Superior temporal gyrus (tissue), 1 donor: ENCODE results near the gene FGD3.
"Not testable (repeated sequence)": the region's sequence is repeated elsewhere in the genome, so short reads cannot be mapped to it uniquely, and the experiment has no call there.

Experiments used
- DNase-seq: peaks from one replicate; pipeline ENCODE4 v3.0.0-alpha.2; 2016; ENCODE audit errors: extremely low spot score

Gene FGD3

GRCh38 chr9:92977279-92977678 is 30.0 kb downstream of the FGD3 start:
- no peak for DNase-seq

GRCh38 chr9:92978345-92978875 is 31.1 kb downstream of the FGD3 start:
- DNase-seq, result no peak

- DNase-seq, result no peak
Measured at GRCh38 chr9:92979283-92980056, 32.1 kb downstream of the FGD3 start.

- DNase-seq, result no peak
Measured at GRCh38 chr9:92980085-92980745, 32.9 kb downstream of the FGD3 start.

- DNase-seq, result no peak
Measured at GRCh38 chr9:92982130-92982529, 34.8 kb downstream of the FGD3 start.

- DNase-seq, result no peak
Measured at GRCh38 chr9:92983984-92984589, 36.8 kb downstream of the FGD3 start.

GRCh38 chr9:92984976-92985375 is 37.7 kb downstream of the FGD3 start:
- no peak for DNase-seq

GRCh38 chr9:92986176-92987119 is 39.1 kb downstream of the FGD3 start:
- peak; percentile 33 for DNase-seq

- DNase-seq, result no peak
Measured at GRCh38 chr9:92988215-92988768, 41.0 kb downstream of the FGD3 start.

- DNase-seq, result no peak
Measured at GRCh38 chr9:92989561-92989960, 42.2 kb downstream of the FGD3 start.

- no peak for DNase-seq
Measured at GRCh38 chr9:92990461-92990860, 43.1 kb downstream of the FGD3 start.

GRCh38 chr9:92992549-92992948 is 45.2 kb downstream of the FGD3 start:
- DNase-seq, result no peak

- not testable (repeated sequence) for DNase-seq
Measured at GRCh38 chr9:92998871-92999270, 51.5 kb downstream of the FGD3 start.

- DNase-seq, result no peak
Measured at GRCh38 chr9:93001031-93001430, 53.7 kb downstream of the FGD3 start.

- no peak for DNase-seq
Measured at GRCh38 chr9:93002700-93003099, 55.4 kb downstream of the FGD3 start.

- peak; percentile 57 for DNase-seq
Measured at GRCh38 chr9:93003552-93004407, 56.5 kb downstream of the FGD3 start.

GRCh38 chr9:93004561-93004960 is 57.2 kb downstream of the FGD3 start:
- no peak for DNase-seq

- no peak for DNase-seq
Measured at GRCh38 chr9:93005876-93006275, 58.6 kb downstream of the FGD3 start.

- no peak for DNase-seq
Measured at GRCh38 chr9:93007529-93008058, 60.3 kb downstream of the FGD3 start.

GRCh38 chr9:93008457-93008856 is 61.1 kb downstream of the FGD3 start:
- DNase-seq, result no peak
